Body of pancreas (tissue), 4 donors: ENCODE results near the gene PSMB4. TPM values are rescaled to one million over a fixed set of nuclear protein-coding genes. Genes with fewer than 3 reads are reported as not detected.
"Not testable (repeated sequence)": the region's sequence is repeated elsewhere in the genome, so short reads cannot be mapped to it uniquely, and the experiment has no call there.

Source experiments
- ATAC-seq: fragments of 150-250 bp; one replicate; pipeline ENCODE4 v1.9.1; 2016
- DNase-seq, 4 donors: peaks; one replicate each; pipeline ENCODE4 v3.0.0-alpha.2; 2019
- H3K27ac ChIP-seq, 4 donors: fragments of 200-600 bp; sonication (generic); 1 replicate in 3 of 4; 2 replicates in 1 of 4; pipeline versions ENCODE4 v1.5.1 to v1.6.1; 2016 to 2019; ENCODE audit warnings: mild to moderate bottlenecking in 1 of 4, mixed read lengths in 1 of 4, moderate library complexity in 1 of 4
- H3K27me3 ChIP-seq, 2 donors: fragments of 200-600 bp; sonication (generic); one replicate each; pipeline ENCODE4 v1.6.0; 2016; ENCODE audit warnings: mild to moderate bottlenecking in 1 of 2
- H3K36me3 ChIP-seq, 2 donors: fragments of 200-600 bp; sonication (generic); replicated peaks in 1 of 2; 2 replicates each; pipeline ENCODE4 v1.5.1; 2016; ENCODE audit warnings: low read depth in 2 of 2; ENCODE audit not compliant: insufficient read depth in 1 of 2
- H3K4me1 ChIP-seq: fragments of 200-600 bp; sonication (generic); one replicate; pipeline ENCODE4 v1.6.0; 2016
- H3K4me3 ChIP-seq, 2 donors: fragments of 200-600 bp; sonication (generic); 1 replicate in 1 of 2; 2 replicates in 1 of 2; pipeline ENCODE4 v1.5.1; 2016 to 2019
- H3K9me3 ChIP-seq, 3 donors: fragments of 200-600 bp; sonication (generic); 1 replicate in 2 of 3; 2 replicates in 1 of 3; pipeline ENCODE4 v1.5.1; 2016
- CTCF ChIP-seq, 7 experiments: fragments of 450-650 bp in 4 of 7; fragments of 200-600 bp in 3 of 7; sonication (generic) in 3 of 7; IDR thresholded peaks; one replicate each; pipeline ENCODE4 v1.5.1; 2016 to 2019; ENCODE audit warnings: antibody characterized with exemption in 7 of 7
- POLR2A ChIP-seq, 3 donors: fragments of 450-650 bp; IDR thresholded peaks; one replicate each; pipeline ENCODE4 v1.6.1; 2016; ENCODE audit warnings: antibody characterized with exemption in 3 of 3, mild to moderate bottlenecking in 2 of 3
- WGBS, 2 donors: methylation state at CpG; one replicate each; pipeline ENCODE4 v1.1.5; 2017; 5-methylcytosine and 5-hydroxymethylcytosine counted together
- intact Hi-C: fragments of 100-400 bp; cut with DNase I; formaldehyde crosslinking; loops from one replicate; pipeline ENCODE4 v1.15.1; 2023
- total RNA-seq, 2 donors: library from RNA; depleted of rRNA; stranded (reverse); fragments of >200 nt; gene quantifications; one replicate each; pipeline ENCODE4 v1.1.0, GENCODE V29; 2016

The PSMB4 gene
- total RNA-seq, 2 donors from 2014 or later = 109 to 126 TPM

- intact Hi-C loops = no loop called here
- no peaks in the 10 kb centered on the region for H3K9me3 ChIP-seq
- no peak overlapping the region for H3K4me3 ChIP-seq
- no peaks in the 10 kb centered on the region for H3K4me1 ChIP-seq
- ATAC-seq (no peak), DNase-seq (no peak)
- WGBS, 2 donors = 93 to 100% methylated on average over 4 of the region's 4 CpGs
- TF ChIP-seq POLR2A (IDR thresholded peaks at IDR 0.05) = no peak
- no peaks in the 10 kb centered on the region for H3K27me3 ChIP-seq
- no peak overlapping the region for H3K27ac ChIP-seq
- peaks cover 0 to 27% of the 10 kb centered on the region in 2 donors for H3K36me3 ChIP-seq
These were observed 16.9 kb downstream of the PSMB4 start for GRCh38 chr1:151416231-151416630.

GRCh38 chr1:151418081-151418480, 18.7 kb downstream of the PSMB4 start:
- intact Hi-C loops = no loop called here
- Histone ChIP-seq H3K27me3 (no peaks in the 10 kb centered on the region), H3K36me3 (peaks cover 0 to 28% of the 10 kb centered on the region in 2 donors), H3K9me3 (no peaks in the 10 kb centered on the region), H3K4me1 (no peaks in the 10 kb centered on the region), H3K4me3 (no peak overlapping the region), H3K27ac (no peak overlapping the region)
- 85 to 98% methylated on average over 3 of the region's 3 CpGs for WGBS, 2 donors
- ATAC-seq = no peak
- DNase-seq = no peak
- TF ChIP-seq CTCF (IDR thresholded peaks at IDR 0.05) (no peak), POLR2A (IDR thresholded peaks at IDR 0.05) (no peak)

GRCh38 chr1:151419819-151420218, 20.4 kb downstream of the PSMB4 start:
- ATAC-seq = no peak

GRCh38 chr1:151425103-151425502, 25.7 kb downstream of the PSMB4 start:
- TF ChIP-seq CTCF (IDR thresholded peaks at IDR 0.05) = no peak
- H3K4me1 ChIP-seq = no peaks in the 10 kb centered on the region
- peaks cover 0 to 47% of the 10 kb centered on the region in 2 donors for H3K36me3 ChIP-seq
- no peak for DNase-seq
- WGBS, 2 donors = 55 to 61% methylated on average over 2 of the region's 2 CpGs
- H3K9me3 ChIP-seq = no peaks in the 10 kb centered on the region
- ATAC-seq = no peak
- no peaks in the 10 kb centered on the region for H3K27me3 ChIP-seq
- no peak overlapping the region for H3K4me3 ChIP-seq
- no peak overlapping the region for H3K27ac ChIP-seq
- intact Hi-C loops = no loop called here

More at GRCh38 chr1:151419819-151420218, 20.4 kb downstream of the PSMB4 start:
- Histone ChIP-seq H3K9me3 (no peaks in the 10 kb centered on the region), H3K27me3 (no peaks in the 10 kb centered on the region), H3K36me3 (peaks cover 0 to 34% of the 10 kb centered on the region in 2 donors), H3K4me1 (no peaks in the 10 kb centered on the region), H3K4me3 (no peak overlapping the region), H3K27ac (no peak overlapping the region)
- intact Hi-C loops = no loop called here
- TF ChIP-seq POLR2A (IDR thresholded peaks at IDR 0.05) (no peak), CTCF (IDR thresholded peaks at IDR 0.05) (no peak)
- 89 to 95% methylated on average over 4 to 5 of the region's 5 CpGs for WGBS, 2 donors
- DNase-seq = no peak

GRCh38 chr1:151428068-151428467, 28.7 kb downstream of the PSMB4 start:
- intact Hi-C loops = no loop called here
- Histone ChIP-seq H3K36me3 (peaks cover 0 to 33% of the 10 kb centered on the region in 2 donors), H3K9me3 (no peaks in the 10 kb centered on the region), H3K4me3 (no peak overlapping the region), H3K27ac (no peak overlapping the region), H3K27me3 (no peaks in the 10 kb centered on the region), H3K4me1 (no peaks in the 10 kb centered on the region)
- TF ChIP-seq POLR2A (IDR thresholded peaks at IDR 0.05) (no peak), CTCF (IDR thresholded peaks at IDR 0.05) (no peak)
- 95 to 100% methylated on average over 5 to 7 of the region's 7 CpGs for WGBS, 2 donors
- no peak for ATAC-seq
- DNase-seq = no peak

GRCh38 chr1:151433827-151434226, 34.5 kb downstream of the PSMB4 start:
- peaks cover 7 to 11% of the 10 kb centered on the region in 2 donors for H3K36me3 ChIP-seq
- 86 to 98% methylated on average over 5 of the region's 5 CpGs for WGBS, 2 donors

More at GRCh38 chr1:151433827-151434226, 34.5 kb downstream of the PSMB4 start:
- H3K9me3 ChIP-seq, DNase-seq, H3K4me3 ChIP-seq, intact Hi-C loops, H3K27me3 ChIP-seq, H3K4me1 ChIP-seq, H3K27ac ChIP-seq, ATAC-seq: not testable (repeated sequence)
